A549 (cell line): Measurements from ENCODE around the gene ALG8. TPM values are rescaled to one million over a fixed set of nuclear protein-coding genes. Genes with fewer than 3 reads are reported as not detected.

ENCODE experiments used
- ATAC-seq, 2 experiments: fragments of 200-7000 bp in 1 of 2; fragments of >200 bp in 1 of 2; cut with Nextera tagmentation in 1 of 2; cut with Tn5 transposase in 1 of 2; 3 replicates each; pipeline versions ENCODE4 v1.8.0 to v1.9.1; 2018 to 2020; ENCODE audit warnings: mild to moderate bottlenecking in 1 of 2, moderate library complexity in 1 of 2
- CTCF ChIA-PET: fragments of 300-600 bp; sonication (Branson Sonifier 250); formaldehyde crosslinking; extraction: SDS; loops from one replicate; lab custom pipeline; 2021; ENCODE audit warnings: antibody characterized with exemption, inconsistent platforms; lab: Yijun Ruan, JAX
- POLR2A ChIA-PET: fragments of 350-600 bp; formaldehyde crosslinking; extraction: SDS; loops from one replicate; lab custom pipeline; 2021; ENCODE audit warnings: antibody characterized with exemption, inconsistent platforms; lab: Yijun Ruan, JAX
- DNase-seq, 2 experiments: peaks; one replicate each; pipeline versions ENCODE4 v3.0.0 to v3.0.0-alpha.2; 2011 to 2016; ENCODE audit warnings: low read depth in 1 of 2, low spot score in 1 of 2
- FAIRE-seq: peaks from 2 replicates; lab custom pipeline; 2011; peaks lifted over from hg19 to GRCh38; lab: Jason Lieb, UNC
- H3K27ac ChIP-seq, 2 experiments: fragments of >200 bp; sonication (Bioruptor Twin); formaldehyde crosslinking; 3 replicates each; pipeline ENCODE4 v1.5.1; 2016 to 2017
- H3K4me1 ChIP-seq: fragments of >200 bp; sonication (Bioruptor Twin); formaldehyde crosslinking; 3 replicates; pipeline ENCODE4 v1.6.1; 2016
- H3K4me2 ChIP-seq: fragments of >200 bp; sonication (Bioruptor Twin); formaldehyde crosslinking; 3 replicates; pipeline ENCODE4 v1.6.1; 2016
- H3K4me3 ChIP-seq: fragments of >200 bp; sonication (Bioruptor Twin); formaldehyde crosslinking; 3 replicates; pipeline ENCODE4 v1.5.1; 2016
- H3K9me3 ChIP-seq: fragments of >200 bp; sonication (Bioruptor Twin); formaldehyde crosslinking; 3 replicates; pipeline ENCODE4 v1.6.1; 2016
- BHLHE40 ChIP-seq: IDR thresholded peaks from 2 replicates; pipeline ENCODE4 v1.6.1; 2012; ENCODE audit warnings: low read depth, low read length, inconsistent platforms
- CBX8 ChIP-seq: fragments of 200-600 bp; sonication (generic); IDR thresholded peaks from 2 replicates; pipeline ENCODE4 v1.6.1; 2016
- ESRRA ChIP-seq: fragments of 150-350 bp; IDR thresholded peaks from 2 replicates; pipeline ENCODE4 v1.6.1; 2014; ENCODE audit warnings: mild to moderate bottlenecking, low read length, borderline replicate concordance
- FOSB ChIP-seq: fragments of 250-450 bp; sonication (Bioruptor Pico); IDR thresholded peaks from 2 replicates; pipeline ENCODE4 v1.5.0; 2020; ENCODE audit warnings: mild to moderate bottlenecking, moderate library complexity
- FOSL2 ChIP-seq, 2 experiments: fragments of 450-650 bp in 1 of 2; fragments of >200 bp in 1 of 2; sonication (Bioruptor Twin) in 1 of 2; formaldehyde crosslinking; IDR thresholded peaks; 2 replicates each; pipeline versions ENCODE4 v1.5.0 to v1.6.1; 2016 to 2020; ENCODE audit warnings: mild to moderate bottlenecking in 1 of 2, moderate library complexity in 1 of 2
- HEYL ChIP-seq: fragments of 250-450 bp; sonication (Bioruptor Pico); IDR thresholded peaks from 2 replicates; pipeline ENCODE4 v1.8.0; 2021; ENCODE audit warnings: mild to moderate bottlenecking, moderate library complexity
- HOXB5 ChIP-seq: fragments of 250-450 bp; sonication (Bioruptor Pico); IDR thresholded peaks from 2 replicates; pipeline ENCODE4 v1.5.0; 2020; ENCODE audit warnings: mild to moderate bottlenecking, moderate library complexity
- JUNB ChIP-seq: fragments of >200 bp; sonication (Bioruptor Twin); formaldehyde crosslinking; IDR thresholded peaks from 2 replicates; pipeline ENCODE4 v1.6.1; 2016
- KDM1A ChIP-seq: fragments of 200-600 bp; sonication (generic); IDR thresholded peaks from 2 replicates; pipeline ENCODE4 v1.6.1; 2016; ENCODE audit warnings: low read depth, mild to moderate bottlenecking
- NPAS2 ChIP-seq: fragments of 250-450 bp; sonication (Bioruptor Pico); IDR thresholded peaks from 2 replicates; pipeline ENCODE4 v1.8.0; 2022; ENCODE audit warnings: mild to moderate bottlenecking, moderate library complexity, borderline replicate concordance
- RCOR1 ChIP-seq: fragments of 150-350 bp; IDR thresholded peaks from 2 replicates; pipeline ENCODE4 v1.6.1; 2014; ENCODE audit warnings: antibody characterized with exemption, low read length, low read depth
- TFCP2L1 ChIP-seq: fragments of 250-450 bp; sonication (Bioruptor Pico); IDR thresholded peaks from 2 replicates; pipeline ENCODE4 v1.5.0; 2021; ENCODE audit warnings: mild to moderate bottlenecking
- WGBS: methylation state at CpG from one replicate; pipeline ENCODE4 v1.1.6; 2017; ENCODE audit errors: missing lambda C conversion rate; 5-methylcytosine and 5-hydroxymethylcytosine counted together
- polyA plus RNA-seq, 4 experiments: library from polyadenylated mRNA; depleted of rRNA in 3 of 4; stranded (reverse); fragments of >200 nt; fragmentation: RNase III in 1 of 4; extraction: RNeasy Plus Mini Kit Qiagen cat#74134 plus additional on column Dnase treatment in 1 of 4; gene quantifications; 2 replicates in 3 of 4; 3 replicates in 1 of 4; pipeline ENCODE4 v1.2.3, GENCODE V29; 2011 to 2017
- TF ChIP-seq, protein P1 (sequence below): fragments of >200 bp; sonication (Bioruptor Twin); formaldehyde crosslinking; IDR thresholded peaks from 2 replicates; pipeline ENCODE4 v1.6.1; 2016
- TF ChIP-seq, protein P2 (sequence below): fragments of 150-350 bp; IDR thresholded peaks from 2 replicates; pipeline ENCODE4 v1.6.1; 2014; ENCODE audit warnings: low read depth, mild to moderate bottlenecking, low read length
- TF ChIP-seq, protein P3 (sequence below): IDR thresholded peaks from 2 replicates; pipeline ENCODE4 v1.6.1; 2012; ENCODE audit warnings: low read depth, borderline replicate concordance
- TF ChIP-seq, protein P4 (sequence below): fragments of 200-600 bp; sonication (generic); IDR thresholded peaks from 2 replicates; pipeline ENCODE4 v1.6.1; 2016; ENCODE audit warnings: antibody characterized with exemption, mild to moderate bottlenecking, moderate library complexity
- TF ChIP-seq, protein P5 (sequence below): fragments of >200 bp; sonication (Bioruptor Twin); formaldehyde crosslinking; IDR thresholded peaks from 3 replicates; pipeline ENCODE4 v1.6.1; 2016

The ALG8 gene
- polyA plus RNA-seq, 2 of the 4 experiments (the other 2 are of a cell fraction), result 59.0 to 159 TPM

DNA sequence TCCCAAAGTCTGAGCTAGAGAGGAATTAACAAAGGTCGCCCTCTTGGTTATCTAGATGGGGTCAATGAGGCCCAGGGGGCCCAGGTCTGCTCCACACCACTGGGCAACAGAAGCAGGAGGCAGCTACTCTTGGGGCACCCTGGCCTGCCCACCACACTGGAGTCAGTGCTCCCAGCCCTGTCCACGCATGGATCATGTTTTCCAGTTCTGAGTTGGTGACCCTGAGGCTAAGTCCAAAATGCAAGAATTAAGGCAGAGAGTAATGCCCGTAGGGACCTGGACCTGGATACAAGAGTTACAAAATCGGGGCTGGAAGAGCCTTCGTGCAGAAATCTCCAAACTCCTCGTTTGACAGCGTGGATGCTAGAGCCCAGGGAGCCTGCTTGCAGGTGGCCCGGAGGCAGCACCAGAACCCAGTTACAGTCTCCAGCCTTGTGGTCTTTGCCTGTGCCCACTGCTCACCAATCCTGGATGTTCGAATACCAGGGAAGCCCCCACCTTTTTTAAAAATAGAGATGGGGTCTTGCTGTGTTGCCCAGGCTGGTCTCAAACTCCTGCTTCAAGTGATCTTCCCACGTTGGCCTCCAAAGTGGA is 81.9 kb downstream of the ALG8 start:
- CTCF ChIA-PET, result interaction anchor here (0.6 to 1.0 kb wide), 3 partner anchors 10 to 791 kb away, joined by 3 to 5 read pairs (median 3); no protein-coding TSS in a partner anchor

DNA sequence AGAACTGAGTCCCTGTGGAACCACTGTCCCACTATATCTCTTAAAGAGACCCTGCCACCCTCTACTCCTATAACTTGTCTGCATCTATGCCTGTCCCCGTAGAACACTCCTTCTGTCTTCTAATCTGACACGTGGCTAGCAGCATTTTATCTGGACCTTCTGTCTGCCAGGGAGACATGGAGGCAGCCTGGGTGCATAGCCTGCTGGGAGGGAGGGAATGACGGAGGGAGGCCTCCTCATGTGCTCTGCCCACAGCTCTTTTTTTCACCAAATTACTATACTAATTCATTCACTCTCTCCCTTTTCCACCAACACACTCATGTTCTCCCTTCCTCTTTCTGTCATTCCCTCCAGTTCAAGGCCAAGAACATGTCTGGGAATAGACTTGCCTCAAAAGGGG is 83.3 kb downstream of the ALG8 start:
- no peak for FAIRE-seq

More for the DNA sequence above, 81.9 kb downstream of the ALG8 start:
- Histone ChIP-seq H3K4me3 (no peak overlapping the region), H3K27ac (no peak overlapping the region), H3K9me3 (no peaks in the 10 kb centered on the region), H3K4me2 (no peak overlapping the region), H3K4me1 (no peaks in the 10 kb centered on the region)
- POLR2A ChIA-PET, result no interaction called here
- DNase-seq, result no peak
- TF ChIP-seq HEYL (CRISPR knock-in tag) (no peak), TFCP2L1 (no peak), JUNB (no peak), HOXB5 (CRISPR knock-in tag) (no peak), ESRRA (no peak), BHLHE40 (no peak), CBX8 (no peak), NPAS2 (CRISPR knock-in tag) (no peak), FOSL2 (IDR thresholded peaks at IDR 0.05) (no peak), FOSL2 (CRISPR knock-in tag; IDR thresholded peaks at IDR 0.05) (no peak), KDM1A (no peak), RCOR1 (no peak)
- TF ChIP-seq, protein P1, sequence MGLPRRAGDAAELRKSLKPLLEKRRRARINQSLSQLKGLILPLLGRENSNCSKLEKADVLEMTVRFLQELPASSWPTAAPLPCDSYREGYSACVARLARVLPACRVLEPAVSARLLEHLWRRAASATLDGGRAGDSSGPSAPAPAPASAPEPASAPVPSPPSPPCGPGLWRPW, result no peak
- TF ChIP-seq, protein P2, sequence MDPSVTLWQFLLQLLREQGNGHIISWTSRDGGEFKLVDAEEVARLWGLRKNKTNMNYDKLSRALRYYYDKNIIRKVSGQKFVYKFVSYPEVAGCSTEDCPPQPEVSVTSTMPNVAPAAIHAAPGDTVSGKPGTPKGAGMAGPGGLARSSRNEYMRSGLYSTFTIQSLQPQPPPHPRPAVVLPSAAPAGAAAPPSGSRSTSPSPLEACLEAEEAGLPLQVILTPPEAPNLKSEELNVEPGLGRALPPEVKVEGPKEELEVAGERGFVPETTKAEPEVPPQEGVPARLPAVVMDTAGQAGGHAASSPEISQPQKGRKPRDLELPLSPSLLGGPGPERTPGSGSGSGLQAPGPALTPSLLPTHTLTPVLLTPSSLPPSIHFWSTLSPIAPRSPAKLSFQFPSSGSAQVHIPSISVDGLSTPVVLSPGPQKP, result no peak
- TF ChIP-seq, protein P3, sequence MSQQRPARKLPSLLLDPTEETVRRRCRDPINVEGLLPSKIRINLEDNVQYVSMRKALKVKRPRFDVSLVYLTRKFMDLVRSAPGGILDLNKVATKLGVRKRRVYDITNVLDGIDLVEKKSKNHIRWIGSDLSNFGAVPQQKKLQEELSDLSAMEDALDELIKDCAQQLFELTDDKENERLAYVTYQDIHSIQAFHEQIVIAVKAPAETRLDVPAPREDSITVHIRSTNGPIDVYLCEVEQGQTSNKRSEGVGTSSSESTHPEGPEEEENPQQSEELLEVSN, result no peak
- no peak for FAIRE-seq
- no peak; a peak in 1 of 6 replicates for ATAC-seq
- WGBS, result 74% methylated on average over 10 of the region's 10 CpGs

More for the DNA sequence above, 83.3 kb downstream of the ALG8 start:
- WGBS, result 69% methylated on average over 3 of the region's 3 CpGs
- H3K9me3 ChIP-seq, result no peaks in the 10 kb centered on the region
- POLR2A ChIA-PET, result no interaction called here
- no peak overlapping the region for H3K4me2 ChIP-seq
- peaks cover 8% of the 10 kb centered on the region for H3K4me1 ChIP-seq
- no peak for ATAC-seq
- DNase-seq, result no peak
- no peak overlapping the region for H3K27ac ChIP-seq
- TF ChIP-seq FOSL2 (IDR thresholded peaks at IDR 0.05) (no peak), FOSL2 (CRISPR knock-in tag; IDR thresholded peaks at IDR 0.05) (no peak), FOSB (no peak)
- TF ChIP-seq, protein P4, sequence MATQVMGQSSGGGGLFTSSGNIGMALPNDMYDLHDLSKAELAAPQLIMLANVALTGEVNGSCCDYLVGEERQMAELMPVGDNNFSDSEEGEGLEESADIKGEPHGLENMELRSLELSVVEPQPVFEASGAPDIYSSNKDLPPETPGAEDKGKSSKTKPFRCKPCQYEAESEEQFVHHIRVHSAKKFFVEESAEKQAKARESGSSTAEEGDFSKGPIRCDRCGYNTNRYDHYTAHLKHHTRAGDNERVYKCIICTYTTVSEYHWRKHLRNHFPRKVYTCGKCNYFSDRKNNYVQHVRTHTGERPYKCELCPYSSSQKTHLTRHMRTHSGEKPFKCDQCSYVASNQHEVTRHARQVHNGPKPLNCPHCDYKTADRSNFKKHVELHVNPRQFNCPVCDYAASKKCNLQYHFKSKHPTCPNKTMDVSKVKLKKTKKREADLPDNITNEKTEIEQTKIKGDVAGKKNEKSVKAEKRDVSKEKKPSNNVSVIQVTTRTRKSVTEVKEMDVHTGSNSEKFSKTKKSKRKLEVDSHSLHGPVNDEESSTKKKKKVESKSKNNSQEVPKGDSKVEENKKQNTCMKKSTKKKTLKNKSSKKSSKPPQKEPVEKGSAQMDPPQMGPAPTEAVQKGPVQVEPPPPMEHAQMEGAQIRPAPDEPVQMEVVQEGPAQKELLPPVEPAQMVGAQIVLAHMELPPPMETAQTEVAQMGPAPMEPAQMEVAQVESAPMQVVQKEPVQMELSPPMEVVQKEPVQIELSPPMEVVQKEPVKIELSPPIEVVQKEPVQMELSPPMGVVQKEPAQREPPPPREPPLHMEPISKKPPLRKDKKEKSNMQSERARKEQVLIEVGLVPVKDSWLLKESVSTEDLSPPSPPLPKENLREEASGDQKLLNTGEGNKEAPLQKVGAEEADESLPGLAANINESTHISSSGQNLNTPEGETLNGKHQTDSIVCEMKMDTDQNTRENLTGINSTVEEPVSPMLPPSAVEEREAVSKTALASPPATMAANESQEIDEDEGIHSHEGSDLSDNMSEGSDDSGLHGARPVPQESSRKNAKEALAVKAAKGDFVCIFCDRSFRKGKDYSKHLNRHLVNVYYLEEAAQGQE, result no peak
- TF ChIP-seq, protein P5, sequence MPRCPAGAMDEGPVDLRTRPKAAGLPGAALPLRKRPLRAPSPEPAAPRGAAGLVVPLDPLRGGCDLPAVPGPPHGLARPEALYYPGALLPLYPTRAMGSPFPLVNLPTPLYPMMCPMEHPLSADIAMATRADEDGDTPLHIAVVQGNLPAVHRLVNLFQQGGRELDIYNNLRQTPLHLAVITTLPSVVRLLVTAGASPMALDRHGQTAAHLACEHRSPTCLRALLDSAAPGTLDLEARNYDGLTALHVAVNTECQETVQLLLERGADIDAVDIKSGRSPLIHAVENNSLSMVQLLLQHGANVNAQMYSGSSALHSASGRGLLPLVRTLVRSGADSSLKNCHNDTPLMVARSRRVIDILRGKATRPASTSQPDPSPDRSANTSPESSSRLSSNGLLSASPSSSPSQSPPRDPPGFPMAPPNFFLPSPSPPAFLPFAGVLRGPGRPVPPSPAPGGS, result no peak
- CTCF ChIA-PET, result interaction anchor here (3.3 kb wide), 1 partner anchor 10 kb away, joined by 21 read pairs; no protein-coding TSS in a partner anchor
- no peak overlapping the region for H3K4me3 ChIP-seq
